Astrocyte of the spinal cord (primary cell): Measurements from ENCODE around the gene LINC01488.

Experiments used
- DNase-seq: peaks from one replicate; pipeline ENCODE4 v3.0.0; 2011; ENCODE audit warnings: low read depth, low spot score
- H3K4me3 ChIP-seq: 2 replicates; pipeline ENCODE4 v1.5.1; 2011; ENCODE audit warnings: low read depth, mild to moderate bottlenecking, low read length, moderate library complexity
- CTCF ChIP-seq: IDR thresholded peaks from 2 replicates; pipeline ENCODE4 v1.5.1; 2012; ENCODE audit warnings: low read depth, mild to moderate bottlenecking, low read length, inconsistent platforms
- in situ Hi-C: cut with HindIII; loops from 2 replicates; pipeline ENCODE4 v1.10.0; 2017; ENCODE audit warnings: low sequenced_read_pairs

LINC01488 gene

GRCh38 chr11:69463181-69463994 is 18.1 kb upstream of the LINC01488 start:
- DNase-seq: peak; percentile 76
- TF ChIP-seq CTCF: no peak
- H3K4me3 ChIP-seq: no peak overlapping the region
- in situ Hi-C loops: no loop called here

GRCh38 chr11:69463995-69464960 is 17.2 kb upstream of the LINC01488 start:
- H3K4me3 ChIP-seq: no peak overlapping the region
- TF ChIP-seq CTCF: no peak
- DNase-seq: no peak
- in situ Hi-C loops: no loop called here

- TF ChIP-seq CTCF: no peak
- no peak overlapping the region for H3K4me3 ChIP-seq
- DNase-seq: no peak
- in situ Hi-C loops: no loop called here
Observed at GRCh38 chr11:69465236-69466000, 16.0 kb upstream of the LINC01488 start.

GRCh38 chr11:69466039-69466438 is 15.4 kb upstream of the LINC01488 start:
- no peak for DNase-seq
- H3K4me3 ChIP-seq: no peak overlapping the region
- no peak for TF ChIP-seq CTCF
- in situ Hi-C loops: no loop called here

GRCh38 chr11:69467196-69467595 is 14.3 kb upstream of the LINC01488 start:
- H3K4me3 ChIP-seq: no peak overlapping the region
- in situ Hi-C loops: no loop called here
- TF ChIP-seq CTCF: no peak
- DNase-seq: no peak

GRCh38 chr11:69467646-69468045 is 13.8 kb upstream of the LINC01488 start:
- no peak overlapping the region for H3K4me3 ChIP-seq
- in situ Hi-C loops: no loop called here
- DNase-seq: no peak
- TF ChIP-seq CTCF: no peak
